NCI-H2171 (cell line): Measurements from ENCODE around the gene TULP4.
"Not testable (repeated sequence)": the region's sequence is repeated elsewhere in the genome, so short reads cannot be mapped to it uniquely, and the experiment has no call there.

ENCODE experiments used
- DNase-seq: peaks from one replicate; lab custom pipeline; 2025; lab: John Stamatoyannopoulos, UW

The TULP4 gene

GRCh38 chr6:158328952-158329351, 16.7 kb downstream of the TULP4 start:
- no peak for DNase-seq

GRCh38 chr6:158329531-158329930, 17.3 kb downstream of the TULP4 start:
- DNase-seq, result no peak

GRCh38 chr6:158330016-158330415, 17.8 kb downstream of the TULP4 start:
- DNase-seq, result no peak

- DNase-seq, result no peak
Observed at GRCh38 chr6:158332237-158332636, 20.0 kb downstream of the TULP4 start.

- DNase-seq, result no peak
Observed at GRCh38 chr6:158333094-158333493, 20.8 kb downstream of the TULP4 start.

GRCh38 chr6:158334534-158334933, 22.3 kb downstream of the TULP4 start:
- no peak for DNase-seq

- DNase-seq, result no peak
Observed at GRCh38 chr6:158337332-158337731, 25.1 kb downstream of the TULP4 start.

- DNase-seq, result no peak
Observed at GRCh38 chr6:158338311-158339112, 26.2 kb downstream of the TULP4 start.

- not testable (repeated sequence) for DNase-seq
Observed at GRCh38 chr6:158339197-158339596, 26.9 kb downstream of the TULP4 start.

- DNase-seq, result no peak
Observed at GRCh38 chr6:158340252-158340651, 28.0 kb downstream of the TULP4 start.

- DNase-seq, result no peak
Observed at GRCh38 chr6:158344534-158344933, 32.3 kb downstream of the TULP4 start.

- not testable (repeated sequence) for DNase-seq
Observed at GRCh38 chr6:158345444-158345843, 33.2 kb downstream of the TULP4 start.

GRCh38 chr6:158347335-158347734, 35.1 kb downstream of the TULP4 start:
- DNase-seq, result no peak

GRCh38 chr6:158348737-158349504, 36.7 kb downstream of the TULP4 start:
- not testable (repeated sequence) for DNase-seq

GRCh38 chr6:158349505-158350275, 37.4 kb downstream of the TULP4 start:
- not testable (repeated sequence) for DNase-seq

GRCh38 chr6:158350731-158351130, 38.5 kb downstream of the TULP4 start:
- not testable (repeated sequence) for DNase-seq

- no peak for DNase-seq
Observed at GRCh38 chr6:158353883-158354877, 41.9 kb downstream of the TULP4 start.

GRCh38 chr6:158356586-158357546, 44.6 kb downstream of the TULP4 start:
- DNase-seq, result no peak

GRCh38 chr6:158357570-158358216, 45.4 kb downstream of the TULP4 start:
- no peak for DNase-seq
